BLaER1 (cell line): ENCODE measurements around the gene NPHS1.
A peak's percentile ranks its signal among the peaks of the same experiment; 100 is the strongest.

Experiments
- H3K27ac ChIP-seq: shearing (Covaris generic); formaldehyde crosslinking; 2 replicates; pipeline ENCODE4 v1.8.1; 2022
- H3K27me3 ChIP-seq: shearing (Covaris generic); formaldehyde crosslinking; 2 replicates; pipeline ENCODE4 v1.8.1; 2022
- H3K36me3 ChIP-seq: shearing (Covaris generic); formaldehyde crosslinking; 2 replicates; pipeline ENCODE4 v1.8.1; 2022
- H3K4me1 ChIP-seq: shearing (Covaris generic); formaldehyde crosslinking; 2 replicates; pipeline ENCODE4 v1.8.1; 2022
- H3K4me2 ChIP-seq: shearing (Covaris generic); formaldehyde crosslinking; 2 replicates; pipeline ENCODE4 v1.8.1; 2022
- H3K4me3 ChIP-seq: shearing (Covaris generic); formaldehyde crosslinking; 2 replicates; pipeline ENCODE4 v1.8.1; 2022
- H3K9ac ChIP-seq: shearing (Covaris generic); formaldehyde crosslinking; 2 replicates; pipeline ENCODE4 v1.8.1; 2022
- H3K9me3 ChIP-seq: shearing (Covaris generic); formaldehyde crosslinking; 2 replicates; pipeline ENCODE4 v1.8.1; 2022
- H4K20me1 ChIP-seq: shearing (Covaris generic); formaldehyde crosslinking; 2 replicates; pipeline ENCODE4 v1.8.1; 2022
- Cebpa-rat ChIP-seq: shearing (Covaris generic); IDR thresholded peaks from 2 replicates; pipeline ENCODE4 v1.8.1; 2022

The NPHS1 gene

DNA sequence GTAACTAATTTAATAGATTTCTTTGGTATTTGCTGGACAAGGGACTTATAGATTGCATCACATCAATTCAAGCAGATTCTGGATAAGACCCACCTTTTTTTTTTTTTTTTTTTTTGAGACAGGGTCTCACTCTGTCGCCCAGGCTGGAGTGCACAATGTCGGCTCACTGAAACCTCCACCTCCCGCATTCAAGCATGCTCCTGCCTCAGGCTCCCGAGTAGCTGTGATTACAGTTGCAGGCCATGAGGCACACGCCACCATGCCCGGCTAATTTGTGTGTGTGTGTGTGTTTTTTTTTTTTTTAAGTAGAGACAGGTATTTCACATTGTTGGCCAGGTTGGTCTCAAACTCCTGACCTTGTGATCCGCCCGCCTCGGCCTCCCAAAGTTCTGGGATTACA, 35.5 kb downstream of the NPHS1 start:
- H3K9ac ChIP-seq = no peak overlapping the region
- peaks cover 18% of the 10 kb centered on the region for H3K4me1 ChIP-seq
- no peak overlapping the region for H3K4me3 ChIP-seq
- H4K20me1 ChIP-seq = no peaks in the 10 kb centered on the region
- no peaks in the 10 kb centered on the region for H3K9me3 ChIP-seq
- no peaks in the 10 kb centered on the region for H3K36me3 ChIP-seq
- H3K27me3 ChIP-seq = no peaks in the 10 kb centered on the region
- H3K27ac ChIP-seq = no peak overlapping the region
- no peak overlapping the region for H3K4me2 ChIP-seq
- no peak for TF ChIP-seq Cebpa-rat

DNA sequence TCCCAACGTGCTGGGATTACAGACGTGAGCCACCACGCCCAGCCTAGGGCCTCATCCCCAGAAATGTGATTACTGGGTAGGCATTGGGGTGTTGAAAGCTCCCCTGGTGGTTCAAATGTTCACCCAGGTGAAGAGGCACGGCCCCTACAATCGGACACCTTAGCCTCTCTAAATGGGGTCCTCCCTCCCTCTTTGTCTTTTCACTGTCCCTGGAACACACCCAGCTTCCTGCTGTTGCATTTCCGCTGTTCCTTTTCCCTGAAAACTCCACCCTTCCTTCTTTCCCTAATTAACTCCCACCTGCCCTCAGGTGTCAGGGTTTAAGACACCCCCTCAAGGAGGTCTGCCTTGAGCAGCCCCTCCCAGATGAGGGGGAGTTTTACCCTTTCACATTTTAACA, 36.0 kb downstream of the NPHS1 start:
- no peak overlapping the region for H3K9ac ChIP-seq
- no peaks in the 10 kb centered on the region for H3K9me3 ChIP-seq
- H3K27me3 ChIP-seq = no peaks in the 10 kb centered on the region
- no peaks in the 10 kb centered on the region for H3K36me3 ChIP-seq
- no peaks in the 10 kb centered on the region for H4K20me1 ChIP-seq
- TF ChIP-seq Cebpa-rat = no peak
- no peak overlapping the region for H3K4me3 ChIP-seq
- H3K4me2 ChIP-seq = no peak overlapping the region
- H3K27ac ChIP-seq = no peak overlapping the region
- H3K4me1 ChIP-seq = peaks cover 23% of the 10 kb centered on the region

DNA sequence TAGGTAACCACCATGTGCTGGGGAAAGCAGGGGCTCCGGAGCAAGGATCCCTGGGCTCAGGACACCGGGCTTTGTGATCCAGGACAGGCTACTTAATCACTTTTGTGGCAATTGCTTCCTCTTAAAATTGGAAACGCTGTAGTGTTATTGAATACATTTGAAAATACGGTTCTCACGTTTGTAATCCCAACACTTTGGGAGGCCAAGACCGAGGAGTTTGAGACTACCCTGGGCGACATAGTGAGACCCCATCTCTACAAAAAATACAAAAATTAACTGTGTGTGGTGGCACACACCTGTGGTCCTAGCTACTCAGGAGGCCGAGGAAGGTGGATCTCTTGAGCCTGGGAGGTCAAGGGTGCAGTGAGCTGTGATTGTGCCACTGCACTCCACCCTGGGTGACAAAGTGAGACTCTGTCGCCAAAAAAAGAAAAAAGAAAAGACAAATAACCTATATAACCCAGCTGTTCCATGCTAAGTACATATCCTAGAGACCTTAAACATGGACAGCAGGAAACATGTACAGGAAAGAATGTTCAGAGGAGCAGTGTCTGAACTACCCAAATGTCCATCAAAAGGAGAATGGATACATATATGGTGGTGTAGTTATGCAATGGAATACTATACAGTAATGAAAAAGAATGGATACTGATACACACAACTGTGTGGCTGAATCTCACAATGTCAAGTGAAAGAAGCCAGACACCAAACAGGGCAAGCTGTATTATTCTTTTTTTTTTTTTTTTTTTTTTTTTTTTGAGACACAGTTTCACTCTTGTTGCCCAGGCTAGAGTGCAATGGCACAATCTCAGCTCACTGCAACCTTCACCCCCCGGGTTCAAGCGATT, 39.0 kb downstream of the NPHS1 start:
- Histone ChIP-seq H3K36me3 (no peaks in the 10 kb centered on the region), H3K4me2 (no peak overlapping the region), H3K9ac (no peak overlapping the region), H3K27ac (no peak overlapping the region), H3K9me3 (no peaks in the 10 kb centered on the region), H3K4me1 (peaks cover 23% of the 10 kb centered on the region), H3K27me3 (no peaks in the 10 kb centered on the region), H4K20me1 (no peaks in the 10 kb centered on the region), H3K4me3 (no peak overlapping the region)
- TF ChIP-seq Cebpa-rat = no peak

DNA sequence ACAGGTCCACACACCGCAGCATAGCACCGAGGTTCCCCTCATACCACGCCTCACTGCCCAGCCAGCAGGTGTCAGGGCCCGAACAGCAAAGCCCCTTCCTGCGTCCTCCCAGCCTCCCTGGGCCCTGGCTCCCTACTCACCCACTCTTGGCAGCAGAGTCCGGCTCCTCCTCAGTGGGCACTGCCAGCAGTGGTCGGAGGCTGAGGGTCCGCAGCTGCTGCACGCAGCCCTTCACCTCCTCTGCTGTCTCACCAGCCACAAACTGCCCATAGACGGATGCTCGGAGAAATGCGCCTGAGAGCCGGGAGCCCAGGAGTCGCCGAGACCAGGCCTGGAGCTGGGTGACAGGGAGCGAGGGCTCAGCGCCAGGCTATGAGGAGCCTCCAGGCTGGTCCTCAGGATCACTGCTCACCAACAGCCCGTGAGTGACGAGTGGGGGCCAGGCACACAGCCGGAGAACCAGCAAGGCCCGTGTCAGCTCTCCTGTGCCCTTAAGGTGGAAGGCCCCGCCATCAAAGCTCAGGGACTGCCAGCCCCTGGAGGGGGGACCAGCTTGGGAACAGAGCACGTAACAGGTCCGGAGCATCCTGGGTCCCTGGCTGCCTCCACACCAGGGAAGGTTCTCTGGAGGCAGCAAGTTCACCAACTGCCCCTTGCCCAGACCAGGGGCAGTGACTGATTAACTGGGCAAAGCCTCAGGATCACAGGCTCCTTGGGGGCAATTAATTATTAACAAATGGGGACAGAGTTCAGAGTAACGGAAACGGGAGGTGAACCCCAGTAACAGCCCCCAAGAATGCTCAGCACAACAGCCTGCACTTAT, 39.9 kb downstream of the NPHS1 start, which contains the start of gene PRODH2:
Gene PRODH2, minus strand, starts transcription at position 626 of the 823 bp plus-strand sequence. Its CDS starts 40 bp downstream, at position 586.
- Histone ChIP-seq H3K4me2 (no peak within 1 kb of the TSS; the same call in 1 of the 2 replicates), H3K27ac (no peak within 1 kb of the TSS), H4K20me1 (no peaks in the 10 kb centered on the region), H3K36me3 (no peaks in the 10 kb centered on the region), H3K27me3 (no peaks in the 10 kb centered on the region), H3K4me3 (no peak within 1 kb of the TSS), H3K9ac (no peak within 1 kb of the TSS), H3K9me3 (no peaks in the 10 kb centered on the region), H3K4me1 (peaks cover 30% of the 10 kb centered on the region)
- no peak for TF ChIP-seq Cebpa-rat

DNA sequence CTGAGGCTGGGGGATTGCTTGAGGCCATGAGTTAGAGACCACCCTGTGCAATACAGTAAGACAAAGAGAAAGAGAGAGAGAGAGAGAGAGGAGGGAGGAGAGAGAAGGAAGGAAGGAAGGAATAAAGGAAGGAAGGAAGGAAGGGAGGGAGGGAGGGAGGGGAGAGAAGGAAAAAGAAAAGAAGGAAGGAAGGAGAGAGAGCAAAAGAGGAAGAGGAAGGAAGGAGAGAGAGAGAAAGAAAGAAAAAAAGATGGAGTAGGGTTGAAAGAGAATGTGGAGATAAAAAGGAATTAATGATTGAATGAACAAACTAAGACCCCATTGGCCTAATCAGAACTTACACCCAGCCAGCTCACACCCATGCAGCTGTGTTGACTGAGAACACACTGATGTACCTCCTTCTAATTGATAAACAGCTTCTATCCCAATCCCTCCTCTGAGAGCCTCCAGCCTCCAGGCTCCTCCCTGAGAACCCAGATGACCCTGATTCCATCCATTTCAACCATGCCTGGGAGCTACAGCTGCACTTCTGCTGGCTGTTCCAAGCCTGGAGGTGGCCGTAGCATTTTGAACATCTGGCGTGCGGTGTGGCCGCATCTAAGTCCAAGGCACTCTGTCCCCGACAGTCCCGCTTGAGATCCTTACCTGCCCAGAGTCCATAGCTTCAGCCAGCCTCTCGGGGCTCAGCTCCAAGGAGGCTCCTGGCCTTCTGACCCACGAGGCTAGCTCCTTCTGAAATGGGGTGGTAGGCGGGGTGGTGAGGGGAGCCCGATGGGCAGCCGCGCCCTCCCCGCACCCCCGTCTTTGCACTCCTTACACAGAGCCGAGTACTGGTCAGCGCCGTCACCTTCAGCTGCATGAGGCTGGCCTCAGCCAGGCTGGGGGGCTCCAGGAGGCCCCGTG, 40.7 kb downstream of the NPHS1 start:
- no peak overlapping the region for H3K27ac ChIP-seq
- H3K27me3 ChIP-seq = no peaks in the 10 kb centered on the region
- no peaks in the 10 kb centered on the region for H3K9me3 ChIP-seq
- H3K9ac ChIP-seq = no peak overlapping the region
- TF ChIP-seq Cebpa-rat = no peak
- H4K20me1 ChIP-seq = no peaks in the 10 kb centered on the region
- H3K4me3 ChIP-seq = no peak overlapping the region
- no peaks in the 10 kb centered on the region for H3K36me3 ChIP-seq
- peaks cover 36% of the 10 kb centered on the region for H3K4me1 ChIP-seq
- no peak overlapping the region; the same call in 1 of the 2 replicates for H3K4me2 ChIP-seq

DNA sequence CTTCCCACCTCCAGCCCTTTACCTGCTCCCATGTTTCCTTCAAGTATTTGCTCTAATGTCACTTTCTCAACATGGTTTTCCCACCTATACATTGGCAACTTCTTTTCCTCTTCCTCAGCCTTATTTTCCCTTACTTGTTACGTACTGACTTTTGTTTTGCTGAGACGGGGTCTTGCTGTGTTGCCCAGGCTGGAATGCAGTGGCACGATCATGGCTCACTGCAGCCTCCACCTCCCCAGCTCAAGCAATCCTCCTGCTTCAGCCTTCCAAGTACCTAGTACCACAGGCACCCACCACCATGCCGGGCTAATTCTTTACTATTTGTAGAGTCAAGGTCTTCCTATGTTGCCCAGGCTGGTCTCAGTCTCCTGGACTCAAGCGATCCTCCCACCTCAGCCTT, 44.7 kb downstream of the NPHS1 start:
- H3K4me3 ChIP-seq = no peak overlapping the region
- H4K20me1 ChIP-seq = no peaks in the 10 kb centered on the region
- no peaks in the 10 kb centered on the region for H3K9me3 ChIP-seq
- H3K4me2 ChIP-seq = no peak overlapping the region
- H3K27me3 ChIP-seq = no peaks in the 10 kb centered on the region
- H3K36me3 ChIP-seq = no peaks in the 10 kb centered on the region
- no peak overlapping the region for H3K9ac ChIP-seq
- H3K27ac ChIP-seq = no peak overlapping the region
- peaks cover 75% of the 10 kb centered on the region for H3K4me1 ChIP-seq
- no peak for TF ChIP-seq Cebpa-rat

DNA sequence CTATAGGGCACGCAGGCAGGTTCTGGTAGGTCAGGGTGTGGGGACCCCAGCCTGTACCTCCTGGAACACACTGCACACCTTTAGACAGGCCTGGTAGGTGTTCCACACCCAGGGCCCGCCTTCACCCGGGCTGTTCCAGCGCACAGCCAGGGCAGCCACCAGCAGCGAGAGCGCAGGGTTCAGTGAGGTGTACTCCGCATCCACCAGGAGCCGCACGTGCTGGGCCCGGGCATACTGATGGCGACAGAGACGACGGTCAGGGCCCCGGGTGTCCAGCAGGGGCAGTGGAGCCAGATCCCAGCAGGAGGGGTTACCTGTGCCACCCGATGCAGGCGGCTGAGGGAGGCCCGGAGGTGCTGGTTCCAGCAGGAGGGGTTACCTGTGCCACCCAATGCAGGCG, 45.7 kb downstream of the NPHS1 start:
- Histone ChIP-seq H3K27me3 (no peaks in the 10 kb centered on the region), H3K4me3 (no peak overlapping the region), H3K27ac (peak overlapping the region; percentile 35; the same call in 1 of the 2 replicates), H3K4me1 (peaks cover 69% of the 10 kb centered on the region), H3K9me3 (0 out of 2 replicates have a peak, but pooled peaks cover 7% of the 10 kb centered on the region), H3K36me3 (no peaks in the 10 kb centered on the region), H4K20me1 (no peaks in the 10 kb centered on the region), H3K9ac (no peak overlapping the region), H3K4me2 (peak overlapping the region; percentile 85)
- TF ChIP-seq Cebpa-rat = no peak

DNA sequence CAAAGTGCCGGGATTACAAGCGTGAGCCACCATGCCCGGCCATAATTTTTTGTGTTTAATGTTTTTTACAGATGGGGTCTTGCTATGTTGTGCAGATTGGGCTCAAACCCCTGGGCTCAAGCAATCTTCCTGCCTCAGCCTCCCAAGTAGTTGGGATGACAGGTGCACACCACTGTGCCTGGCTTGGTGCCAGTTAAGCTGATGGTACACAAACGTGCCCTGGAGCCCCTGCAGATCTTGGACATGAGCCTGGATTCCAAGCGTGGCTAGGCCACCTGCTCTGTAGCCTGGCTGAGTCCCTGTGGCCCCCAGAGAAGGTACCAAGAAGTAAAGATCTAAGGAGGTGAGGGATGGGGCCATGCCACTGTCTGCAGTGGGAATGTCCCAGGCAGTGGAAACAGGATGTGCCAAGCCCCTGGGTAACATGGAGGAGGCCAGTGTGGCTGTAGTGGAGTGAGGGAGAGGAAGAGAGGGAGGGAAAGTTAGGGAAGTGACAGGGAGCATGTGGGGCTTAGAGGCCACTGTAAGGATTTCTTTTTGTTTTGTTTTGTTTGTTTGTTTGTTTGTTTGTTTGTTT, 46.7 kb downstream of the NPHS1 start:
- peak overlapping the region; percentile 46 for H3K27ac ChIP-seq
- no peaks in the 10 kb centered on the region for H3K36me3 ChIP-seq
- H3K27me3 ChIP-seq = no peaks in the 10 kb centered on the region
- no peak for TF ChIP-seq Cebpa-rat
- H4K20me1 ChIP-seq = no peaks in the 10 kb centered on the region
- H3K4me3 ChIP-seq = no peak overlapping the region
- peak overlapping the region; percentile 85 for H3K4me2 ChIP-seq
- 0 out of 2 replicates have a peak overlapping the region, but pooled peaks have one; percentile 15 for H3K9ac ChIP-seq
- peaks cover 66% of the 10 kb centered on the region for H3K4me1 ChIP-seq
- H3K9me3 ChIP-seq = 0 out of 2 replicates have a peak, but pooled peaks cover 7% of the 10 kb centered on the region

DNA sequence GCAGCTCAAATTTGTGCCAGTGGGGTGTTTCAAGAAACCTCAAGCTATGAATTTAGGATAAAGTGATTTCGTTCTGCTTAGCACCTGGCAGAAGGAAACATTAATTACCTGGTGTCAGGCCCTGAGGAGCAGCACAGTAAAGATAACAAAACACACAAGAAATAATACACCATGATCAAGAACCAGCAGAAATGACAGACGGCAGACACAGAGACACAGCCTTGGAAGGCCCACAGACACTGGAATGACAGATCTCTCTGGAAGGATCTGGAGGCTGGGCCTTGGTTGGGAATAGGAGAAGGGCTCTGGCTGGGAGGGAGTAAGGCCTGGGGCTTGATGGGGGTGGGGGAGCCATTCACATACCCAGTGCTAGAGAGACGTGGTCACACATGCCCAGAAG, 50.5 kb downstream of the NPHS1 start:
- H3K4me1 ChIP-seq = peaks cover 50% of the 10 kb centered on the region
- H3K4me3 ChIP-seq = no peak overlapping the region
- no peaks in the 10 kb centered on the region for H3K36me3 ChIP-seq
- H3K9ac ChIP-seq = no peak overlapping the region
- H3K27me3 ChIP-seq = no peaks in the 10 kb centered on the region; the same call in 1 of the 2 replicates
- 0 out of 2 replicates have a peak, but pooled peaks cover 7% of the 10 kb centered on the region for H3K9me3 ChIP-seq
- no peak for TF ChIP-seq Cebpa-rat
- H3K27ac ChIP-seq = no peak overlapping the region
- H4K20me1 ChIP-seq = no peaks in the 10 kb centered on the region
- no peak overlapping the region for H3K4me2 ChIP-seq
